HG02870 (cell line): ENCODE data around the gene ZNF500.
"Not testable (repeated sequence)": the region's sequence is repeated elsewhere in the genome, so short reads cannot be mapped to it uniquely, and the experiment has no call there.

ENCODE experiments used
- ATAC-seq: cut with Tn5 transposase; IDR thresholded peaks from one replicate; pipeline ENCODE4 v1.9.1; 2021; ENCODE audit warnings: mild to moderate bottlenecking, moderate library complexity; ENCODE audit not compliant: unreplicated experiment

ZNF500 gene

GRCh38 chr16:4796982-4797804, 30.2 kb upstream of the ZNF500 start:
- ATAC-seq = no peak

DNA sequence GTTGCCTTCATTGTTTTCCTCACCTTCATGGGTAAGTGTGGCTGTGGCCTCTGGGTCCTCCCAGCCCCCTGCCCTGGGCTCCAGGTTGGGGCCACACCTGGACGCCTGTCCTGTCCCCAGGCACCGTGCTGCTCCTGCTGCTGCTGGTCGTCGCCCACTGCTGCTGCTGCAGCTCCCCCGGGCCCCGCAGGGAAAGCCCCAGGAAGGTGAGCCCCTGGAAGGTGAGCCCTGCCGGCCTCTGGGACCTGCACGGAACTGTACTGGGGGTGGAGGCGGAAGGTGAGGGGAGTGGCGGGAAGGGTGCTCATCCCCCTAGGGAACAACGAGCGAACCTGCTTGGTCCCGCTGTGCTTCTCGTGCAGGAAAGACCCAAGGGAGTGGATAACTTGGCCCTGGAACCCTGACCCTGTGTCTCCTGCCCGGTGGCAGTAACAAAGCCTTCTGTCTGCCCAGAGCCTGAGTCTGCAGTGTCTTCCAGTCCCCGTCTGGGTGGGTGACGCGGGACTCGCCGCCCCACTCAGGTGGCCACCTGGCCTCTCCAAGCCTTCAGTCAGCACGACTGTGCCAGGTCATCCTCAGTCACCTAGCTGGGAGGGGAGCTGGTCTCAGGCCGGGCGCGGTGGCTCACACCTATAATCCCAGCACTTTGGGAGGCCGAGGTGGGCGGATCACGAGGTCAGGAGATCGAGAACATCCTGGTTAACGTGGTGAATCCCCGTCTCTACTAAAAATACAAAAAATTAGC, 29.0 kb upstream of the ZNF500 start:
- no peak for ATAC-seq

DNA sequence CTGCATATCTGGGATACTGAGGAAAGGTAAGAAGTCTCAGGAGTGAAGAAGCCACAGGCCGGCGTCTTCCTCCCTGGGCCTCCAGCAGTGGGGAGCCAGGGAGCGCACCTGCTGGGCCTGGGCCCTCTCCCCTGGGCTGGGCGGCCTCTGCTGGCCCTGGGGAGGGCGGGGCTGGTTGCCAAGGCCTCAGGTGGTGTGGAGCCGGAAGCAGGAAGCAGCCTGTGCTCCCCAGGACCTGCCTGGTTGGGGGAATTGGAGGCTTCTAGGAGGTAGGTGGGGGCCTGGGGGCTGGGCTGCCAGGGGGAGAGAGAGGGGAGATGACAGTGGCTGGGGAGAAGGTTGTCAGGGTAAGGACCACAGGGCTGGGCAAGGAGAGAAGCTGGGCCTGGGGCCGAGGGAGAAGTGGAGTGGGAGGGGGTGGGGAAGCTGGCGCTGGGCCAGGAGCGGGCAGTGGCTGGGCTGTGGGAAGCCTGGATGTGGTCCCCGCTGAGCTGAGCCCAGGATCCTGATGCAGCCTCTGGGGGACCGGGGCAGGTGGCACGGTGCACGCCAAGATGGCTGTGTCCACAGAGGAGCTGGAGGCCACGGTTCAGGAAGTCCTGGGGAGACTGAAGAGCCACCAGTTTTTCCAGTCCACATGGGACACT, 28.3 kb upstream of the ZNF500 start, which contains the start of gene SMIM22:
SMIM22 (plus strand) TSS at position 189 of the 647 bp plus-strand sequence; CDS start at position 555, 366 bp downstream.
- no peak for ATAC-seq

DNA sequence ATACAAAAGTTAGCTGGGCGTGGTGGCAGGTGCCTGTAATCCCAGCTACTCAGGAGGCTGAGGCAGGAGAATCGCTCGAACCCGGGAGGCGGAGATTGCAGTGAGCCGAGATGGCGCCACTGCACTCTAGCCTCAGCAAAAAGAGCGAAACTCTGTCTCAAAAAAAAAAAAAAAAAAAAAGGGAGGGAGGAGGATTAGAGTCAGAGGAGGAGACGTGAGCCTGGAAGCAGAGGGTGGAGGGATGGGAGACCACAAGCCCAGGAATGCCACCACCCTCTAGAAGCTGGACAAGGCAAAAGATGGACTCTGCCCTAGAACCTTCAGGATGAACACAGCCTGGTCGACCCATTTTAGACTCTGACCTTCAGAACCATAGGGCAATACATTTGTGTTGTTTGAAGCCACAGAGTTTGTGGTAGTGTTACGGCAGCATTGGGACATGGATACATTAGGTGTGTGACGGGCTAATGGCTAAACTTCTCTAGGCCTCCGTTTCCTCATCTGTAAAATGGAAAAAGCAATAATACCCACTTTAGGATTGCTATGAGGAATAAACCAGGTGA, 26.1 kb upstream of the ZNF500 start:
- ATAC-seq = no peak

- no peak for ATAC-seq
Measured at GRCh38 chr16:4790871-4791270, 23.9 kb upstream of the ZNF500 start.

DNA sequence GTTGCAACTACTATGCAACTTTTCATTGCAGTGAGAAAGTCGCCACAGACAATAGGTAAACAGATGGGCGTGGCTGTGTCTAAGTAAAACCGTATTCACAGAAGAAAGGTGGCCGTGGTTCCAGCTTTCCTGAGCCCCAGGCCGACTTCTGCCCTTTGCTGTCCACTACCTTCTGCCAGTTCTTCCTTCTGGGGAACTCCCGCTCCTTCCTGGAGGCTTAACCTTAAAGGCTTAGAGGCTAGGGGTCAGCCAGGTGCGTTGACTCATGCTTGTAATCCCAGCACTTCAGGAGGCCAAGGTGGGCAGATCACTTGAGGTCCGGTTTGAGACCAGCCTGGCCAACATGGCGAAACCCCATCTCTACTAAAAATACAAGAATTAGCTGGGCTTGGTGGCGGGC, 23.3 kb upstream of the ZNF500 start:
- no peak for ATAC-seq

- ATAC-seq = no peak
Measured at GRCh38 chr16:4788910-4789309, 21.9 kb upstream of the ZNF500 start.

- ATAC-seq = no peak
Measured at GRCh38 chr16:4788489-4788889, 21.5 kb upstream of the ZNF500 start.

- no peak for ATAC-seq
Measured at GRCh38 chr16:4787627-4788482, 20.9 kb upstream of the ZNF500 start, which contains the start of gene SEPTIN12. TSS of gene SEPTIN12 (minus strand) at chr16:4788345. CDS start at chr16:4787645, 700 bp downstream.

DNA sequence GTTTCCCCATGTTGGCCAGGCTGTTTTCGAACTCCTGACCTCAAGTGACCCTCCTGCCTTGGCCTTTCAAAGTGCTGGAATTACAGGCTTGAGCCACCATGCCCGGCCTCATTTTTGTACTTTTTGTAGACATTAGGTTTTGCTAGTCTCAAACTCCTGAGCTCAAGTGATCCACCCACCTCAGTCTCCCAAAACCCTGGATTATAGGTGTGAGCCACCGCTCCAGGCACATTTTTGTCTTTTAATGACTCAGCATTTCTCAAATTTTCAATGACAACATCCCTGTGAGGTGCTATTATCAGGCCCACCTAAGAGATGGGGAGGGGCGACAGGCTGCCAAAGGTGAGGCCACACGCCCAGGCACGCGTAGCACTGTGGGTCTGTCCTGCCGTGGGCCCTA, 20.1 kb upstream of the ZNF500 start:
- ATAC-seq = no peak

DNA sequence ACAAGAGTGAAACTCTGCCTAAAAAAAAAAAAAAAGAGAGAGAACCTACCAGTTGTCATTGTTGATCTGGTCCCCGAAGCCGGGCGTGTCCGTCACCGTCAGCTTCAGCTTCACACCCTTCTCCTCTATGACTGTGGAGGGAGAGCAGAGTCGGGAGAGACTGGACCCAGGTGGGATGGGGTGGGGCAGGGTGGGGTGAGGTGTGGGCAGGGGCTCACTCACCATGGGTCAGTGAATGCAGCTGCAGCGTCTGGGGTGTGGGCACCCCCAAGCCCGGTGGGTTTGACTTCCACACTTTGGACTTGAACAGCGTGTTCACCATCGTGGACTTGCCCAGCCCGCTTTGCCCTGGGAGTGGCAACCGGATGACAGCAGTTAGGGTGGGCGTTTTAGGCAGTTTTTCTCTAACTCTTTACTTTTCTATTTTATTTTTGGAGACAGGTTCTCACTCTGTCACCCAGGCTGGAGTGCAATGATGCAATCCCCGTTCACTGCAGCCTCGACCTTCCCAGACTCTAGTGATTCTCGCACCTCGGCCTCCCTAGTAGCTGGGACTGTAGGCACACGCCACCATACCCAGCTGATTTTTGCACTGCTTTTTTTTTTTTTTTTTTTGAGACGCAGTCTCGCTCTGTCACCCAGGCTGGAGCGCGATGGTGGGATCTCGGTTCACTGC, 18.9 kb upstream of the ZNF500 start:
- no peak for ATAC-seq

DNA sequence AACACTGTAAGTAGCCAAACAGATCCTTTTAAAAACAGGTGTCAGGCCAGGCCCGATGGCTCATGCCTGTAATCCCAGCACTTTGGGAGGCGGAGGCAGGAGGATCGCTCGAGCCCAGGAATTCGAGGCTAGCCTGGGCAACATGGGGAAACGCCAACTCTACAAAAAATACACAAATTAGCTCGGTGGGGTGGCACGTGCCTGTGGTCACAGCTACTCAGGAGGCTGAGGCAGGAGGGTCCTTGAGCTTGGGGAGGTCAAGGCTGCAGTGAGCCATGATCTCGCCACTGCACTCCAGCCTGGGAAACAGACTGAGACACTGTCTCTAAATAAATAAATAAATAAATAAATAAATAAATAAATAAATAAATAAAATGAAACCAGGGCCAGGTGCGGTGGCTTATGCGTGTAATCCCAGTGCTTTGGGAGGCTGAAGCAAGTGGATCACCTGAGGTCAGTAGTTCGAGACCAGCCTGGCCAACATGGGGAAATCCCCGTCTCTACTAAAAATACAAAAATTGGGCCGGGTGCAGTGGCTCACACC, 17.6 kb upstream of the ZNF500 start:
- not testable (repeated sequence) for ATAC-seq

GRCh38 chr16:4783951-4784336, 17.0 kb upstream of the ZNF500 start:
- no peak for ATAC-seq

GRCh38 chr16:4783251-4783950, 16.4 kb upstream of the ZNF500 start:
- no peak for ATAC-seq

GRCh38 chr16:4780235-4780634, 13.3 kb upstream of the ZNF500 start:
- ATAC-seq = no peak

GRCh38 chr16:4778050-4778392, 11.1 kb upstream of the ZNF500 start:
- ATAC-seq = no peak

DNA sequence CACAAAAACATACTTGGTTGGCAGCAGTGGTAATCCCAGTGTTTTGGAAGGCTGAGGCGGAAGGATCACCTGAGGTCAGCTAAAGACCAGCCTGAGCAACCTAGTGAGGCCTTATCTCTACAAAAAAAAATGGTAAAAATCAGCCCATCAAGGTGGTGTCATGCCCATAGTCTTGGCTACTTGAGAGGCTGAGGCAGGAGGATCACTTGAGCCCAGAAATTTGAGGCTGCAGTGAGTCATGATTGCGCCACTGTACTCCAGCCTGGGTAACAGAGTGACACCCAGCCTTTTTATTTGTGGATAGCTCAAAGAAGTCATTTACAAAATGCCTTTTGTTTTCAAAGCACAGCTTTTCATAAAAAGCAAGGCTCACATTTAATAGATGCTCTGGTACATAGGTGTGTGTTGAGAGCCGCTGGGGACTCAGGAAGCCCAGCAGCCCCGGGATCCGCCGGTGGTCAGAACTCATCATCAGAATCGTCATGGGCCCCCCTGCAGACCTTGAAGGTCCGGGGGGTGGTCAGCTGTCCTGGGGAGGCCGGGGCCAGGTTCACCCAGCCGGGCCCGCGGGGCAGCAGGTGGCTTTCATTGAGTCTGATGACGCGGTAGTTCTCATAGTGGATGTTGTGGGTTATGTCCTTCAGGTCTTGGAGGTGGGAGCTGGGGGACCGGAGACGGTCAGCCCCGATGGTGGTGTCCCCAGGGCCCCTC, 10.5 kb upstream of the ZNF500 start:
- ATAC-seq = no peak

DNA sequence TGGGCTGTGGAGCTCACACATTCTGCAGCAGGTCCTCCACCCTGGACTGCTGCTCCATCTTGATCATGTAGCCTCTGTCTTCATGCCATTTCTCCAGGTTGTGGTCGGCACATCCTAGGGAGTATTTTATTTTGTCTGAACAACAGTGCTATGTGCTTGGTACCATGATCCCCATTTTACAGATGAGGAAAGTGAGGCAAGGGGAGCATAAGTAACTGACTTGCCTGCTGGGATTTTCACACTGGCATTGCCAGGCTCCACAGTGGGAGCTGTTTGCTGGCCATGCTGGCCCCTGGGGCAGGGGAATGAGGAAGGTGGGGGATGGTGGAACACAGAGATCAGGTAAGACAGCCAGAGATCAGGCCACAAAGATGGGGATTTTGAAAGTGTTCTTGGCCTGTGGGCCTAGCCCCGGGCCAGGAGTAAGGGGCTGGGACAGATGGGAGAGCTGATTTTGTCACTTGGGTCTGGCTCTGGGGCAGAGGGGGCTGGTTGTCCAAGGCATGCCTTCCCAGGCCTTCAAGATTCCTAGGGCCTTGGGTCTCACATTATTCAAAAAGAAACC, 9.3 kb upstream of the ZNF500 start:
- no peak for ATAC-seq
